Activated CD4-positive, alpha-beta T cell treated with anti-CD3 and anti-CD28 coated beads, Interleukin-2, amount 50 U/mL, for 48 hours (primary cell): Measurements from ENCODE around the gene SV2C.
A peak's percentile ranks its signal among the peaks of the same experiment; 100 is the strongest.
"Not testable (repeated sequence)": the region's sequence is repeated elsewhere in the genome, so short reads cannot be mapped to it uniquely, and the experiment has no call there.

Experiments
- DNase-seq, 2 experiments: peaks; one replicate each; pipeline ENCODE4 v3.0.0-alpha.2; 2020

SV2C gene

DNA sequence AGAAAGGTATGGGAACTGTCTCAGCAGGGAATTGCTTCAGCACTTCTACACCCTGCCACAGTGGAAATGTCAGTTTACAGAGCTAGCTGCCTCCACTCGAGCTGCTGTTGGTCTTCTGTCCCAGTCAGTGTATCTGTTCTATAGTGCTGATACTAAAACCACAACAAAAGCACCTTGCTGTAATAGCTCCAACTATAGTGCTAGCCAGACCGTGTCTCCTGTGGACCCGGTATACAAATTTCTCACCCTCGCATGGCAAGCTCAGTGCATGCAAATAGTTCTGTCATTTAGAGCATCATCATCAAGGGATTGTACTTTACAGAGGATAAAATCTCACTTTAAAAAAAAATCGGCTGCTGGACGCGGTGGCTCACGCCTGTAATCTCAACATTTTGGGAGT, 268.4 kb downstream of the SV2C start:
- no peak for DNase-seq

DNA sequence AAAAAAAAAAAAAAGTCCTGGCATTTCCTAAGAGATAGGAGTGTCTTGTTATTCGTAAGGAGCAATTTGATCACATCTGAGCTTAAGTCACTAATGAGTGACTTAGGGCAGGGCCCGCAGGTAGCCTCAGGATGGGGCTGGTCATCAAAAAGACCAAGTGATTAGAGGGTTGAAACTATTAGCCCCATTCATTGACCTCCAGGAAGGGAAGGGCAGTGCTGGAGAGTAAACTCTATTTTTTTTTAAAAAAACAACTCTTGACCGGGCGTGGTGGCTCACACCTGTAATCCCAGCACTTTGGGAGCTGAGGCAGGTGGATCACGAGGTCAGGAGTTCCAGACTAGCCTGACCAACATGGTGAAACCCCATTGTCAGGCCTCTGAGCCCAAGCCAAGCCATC, 273.7 kb downstream of the SV2C start:
- no peak for DNase-seq

DNA sequence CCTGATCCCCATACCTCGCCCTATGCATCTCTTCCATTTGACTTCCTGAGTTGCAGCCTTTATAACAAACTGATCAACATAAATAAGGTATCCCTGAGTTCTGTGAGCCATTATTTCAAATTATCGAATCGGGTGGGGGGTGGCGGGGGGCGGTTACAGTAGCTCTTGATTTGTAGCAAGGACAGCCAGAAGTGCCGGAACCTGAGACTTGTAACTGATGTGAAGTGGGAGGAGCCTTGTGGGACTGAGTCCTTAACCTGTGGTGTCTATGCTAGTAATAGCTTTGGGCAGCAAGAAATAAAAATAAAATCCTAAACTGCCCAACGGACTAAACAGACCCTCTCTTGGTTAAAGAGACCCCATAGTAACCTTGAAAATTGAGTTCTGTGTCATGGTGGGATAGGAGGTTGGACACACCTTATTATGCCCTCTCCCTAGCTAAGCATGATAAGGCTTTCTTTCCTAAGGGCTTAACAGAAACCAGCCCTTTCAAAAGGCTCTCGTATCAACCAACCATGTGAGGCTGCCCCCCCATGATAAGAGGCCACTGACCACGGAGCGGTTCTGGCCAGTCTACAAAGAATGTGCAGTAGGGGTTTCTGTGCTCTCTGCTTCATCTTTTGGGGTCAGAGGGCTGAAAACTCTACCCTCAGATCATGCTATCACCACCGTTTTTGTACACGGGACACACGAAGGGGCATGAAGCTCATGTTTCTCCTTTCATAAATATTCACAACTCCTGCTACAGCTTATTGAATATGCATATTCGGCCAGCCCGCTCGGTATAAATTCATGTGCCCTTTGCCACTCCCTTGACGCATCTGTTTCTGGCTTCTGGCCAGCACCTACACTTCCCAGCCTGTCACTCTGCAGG, 280.4 kb downstream of the SV2C start:
- DNase-seq = no peak

DNA sequence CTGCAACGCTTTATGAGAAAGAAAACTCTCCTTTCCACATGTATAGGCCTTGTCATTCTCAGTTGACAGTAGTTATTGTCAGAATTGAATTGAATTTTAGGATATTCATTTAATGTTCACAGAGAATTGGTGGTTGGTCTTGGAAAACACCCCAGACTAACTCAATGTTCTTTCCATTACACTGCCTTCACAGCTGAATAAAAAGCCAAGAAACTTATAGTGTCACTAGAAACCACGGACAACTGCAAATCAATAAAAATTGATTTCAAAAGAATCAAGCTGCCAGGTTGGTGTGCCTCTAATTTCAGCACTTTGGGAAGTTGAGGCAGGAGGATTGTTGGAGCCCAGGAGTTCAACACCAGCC, 281.0 kb downstream of the SV2C start:
- no peak for DNase-seq

DNA sequence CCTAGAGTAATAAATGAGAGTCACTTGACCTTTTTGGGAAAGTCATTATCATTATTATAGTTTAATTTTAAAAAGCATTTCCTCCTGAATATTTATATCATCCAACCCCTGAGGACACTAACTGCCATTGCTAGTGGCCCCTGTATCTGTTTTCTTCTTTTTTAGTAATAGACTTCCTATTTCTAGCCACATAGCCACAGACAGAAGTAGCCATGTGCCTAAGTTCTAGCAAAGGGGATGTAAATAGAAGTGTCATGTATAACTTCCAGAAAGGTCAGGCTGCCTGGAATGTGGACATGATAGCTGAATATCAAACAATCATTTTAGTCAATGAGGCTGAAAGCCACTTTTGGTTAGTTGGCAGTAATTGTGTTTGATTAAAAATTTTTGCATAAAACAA, 282.4 kb downstream of the SV2C start:
- DNase-seq = no peak

DNA sequence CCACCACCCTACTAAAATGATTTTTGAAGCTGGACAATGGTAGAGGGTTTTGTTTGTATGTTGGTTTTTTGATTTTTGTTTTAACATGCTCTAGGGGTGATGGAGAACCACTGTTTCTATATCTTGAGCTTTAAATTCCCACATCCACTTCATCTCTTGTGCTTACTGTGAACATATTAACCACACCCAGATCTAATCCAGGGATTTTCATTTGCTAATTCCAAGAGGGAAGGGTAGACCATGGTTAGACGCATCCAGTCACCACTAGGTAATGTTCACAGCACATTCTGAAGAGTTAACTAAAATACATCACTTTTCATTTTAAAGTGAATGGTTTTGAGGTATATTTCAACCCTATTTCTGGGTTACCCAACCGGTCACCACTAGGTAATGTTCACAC, 283.4 kb downstream of the SV2C start:
- DNase-seq = no peak

DNA sequence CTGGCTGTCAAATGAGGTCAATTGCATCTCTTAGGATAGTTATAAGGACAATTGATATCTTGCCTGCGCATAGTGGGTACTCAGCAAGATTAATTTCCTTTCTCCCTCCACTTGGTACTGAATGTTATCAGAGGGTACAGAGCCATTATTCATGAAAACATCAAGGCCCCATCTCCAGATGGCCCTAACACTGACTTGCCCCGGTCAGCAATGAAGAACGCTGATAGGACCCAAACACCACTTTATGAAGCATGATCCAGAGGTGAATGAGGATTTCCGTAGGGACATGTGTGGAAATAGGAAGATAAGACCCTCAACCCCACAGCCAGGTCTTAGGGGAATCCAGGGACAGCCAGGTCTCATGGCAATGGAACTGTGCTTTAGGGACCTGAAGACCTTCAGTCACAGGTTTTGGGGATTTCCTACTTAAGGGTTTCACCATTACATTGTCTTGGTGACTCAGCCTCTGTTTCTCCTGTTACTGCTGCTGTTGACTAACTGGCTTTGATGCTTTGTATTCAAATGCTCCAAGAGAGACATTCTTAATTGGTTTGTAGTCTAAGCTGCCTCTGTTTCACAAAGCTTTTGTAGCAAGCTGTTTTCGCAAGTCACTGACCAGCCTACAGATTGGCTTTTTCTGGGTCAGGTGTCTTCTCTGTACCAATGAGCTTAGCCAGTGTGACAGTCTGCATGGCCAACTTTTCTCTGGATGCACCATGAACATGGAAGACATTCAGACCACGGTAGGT, 284.6 kb downstream of the SV2C start:
- peak; percentile 14 to 19 for DNase-seq

DNA sequence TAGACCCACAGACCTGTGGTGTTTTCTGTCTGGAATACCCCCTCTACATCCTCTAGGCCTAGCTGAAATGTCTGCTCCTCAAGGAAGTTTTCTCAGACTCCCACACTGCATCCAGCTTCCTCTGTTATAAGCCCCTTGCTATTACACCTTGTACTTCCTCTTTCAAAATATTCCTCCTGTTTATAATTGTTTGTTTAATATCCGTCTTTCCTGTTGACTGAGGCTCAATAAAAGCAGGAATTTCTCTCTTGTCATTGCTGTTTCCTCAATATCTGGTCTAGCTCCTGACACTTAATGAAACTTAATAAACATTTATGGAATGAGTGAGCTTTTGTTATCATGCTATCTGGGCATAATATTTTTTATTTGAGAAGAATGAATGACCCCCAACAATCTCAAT, 285.8 kb downstream of the SV2C start:
- no peak for DNase-seq

DNA sequence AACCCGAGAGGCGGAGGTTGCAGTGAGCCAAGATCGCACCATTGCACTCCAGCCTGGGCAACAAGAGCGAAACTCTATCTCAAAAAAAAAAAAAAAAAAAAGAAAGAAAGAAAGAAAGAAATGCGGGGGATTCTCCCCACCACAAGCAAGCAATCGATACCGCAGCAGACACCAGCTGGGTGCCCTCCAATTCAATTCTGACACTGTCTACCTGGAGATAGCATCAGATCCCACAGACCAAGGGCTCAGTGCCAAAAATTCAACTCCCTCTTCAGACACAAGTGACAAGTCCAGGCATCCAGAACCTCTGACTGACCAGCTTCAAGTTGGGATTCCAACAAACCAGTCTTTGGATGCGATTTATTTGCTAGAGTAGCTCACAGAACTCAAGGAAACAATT, 286.5 kb downstream of the SV2C start:
- DNase-seq = not testable (repeated sequence)

DNA sequence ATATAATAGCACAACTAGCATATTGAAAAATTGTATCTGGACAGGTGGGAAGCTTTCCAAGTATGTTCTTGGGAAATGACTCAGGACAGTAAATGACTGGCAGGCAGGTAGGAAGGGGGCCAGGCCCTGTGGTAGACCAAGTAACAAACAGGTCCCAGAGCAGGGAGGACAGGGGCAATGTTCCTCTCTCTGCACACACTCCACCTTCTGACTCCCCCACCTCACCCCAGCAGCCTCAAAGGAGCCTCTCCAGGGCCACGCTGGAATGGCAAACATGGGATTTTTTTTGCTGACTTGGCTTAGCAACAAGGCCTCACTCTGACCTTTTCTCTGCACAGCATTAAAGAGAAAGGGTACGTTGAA, 288.8 kb downstream of the SV2C start:
- no peak for DNase-seq

DNA sequence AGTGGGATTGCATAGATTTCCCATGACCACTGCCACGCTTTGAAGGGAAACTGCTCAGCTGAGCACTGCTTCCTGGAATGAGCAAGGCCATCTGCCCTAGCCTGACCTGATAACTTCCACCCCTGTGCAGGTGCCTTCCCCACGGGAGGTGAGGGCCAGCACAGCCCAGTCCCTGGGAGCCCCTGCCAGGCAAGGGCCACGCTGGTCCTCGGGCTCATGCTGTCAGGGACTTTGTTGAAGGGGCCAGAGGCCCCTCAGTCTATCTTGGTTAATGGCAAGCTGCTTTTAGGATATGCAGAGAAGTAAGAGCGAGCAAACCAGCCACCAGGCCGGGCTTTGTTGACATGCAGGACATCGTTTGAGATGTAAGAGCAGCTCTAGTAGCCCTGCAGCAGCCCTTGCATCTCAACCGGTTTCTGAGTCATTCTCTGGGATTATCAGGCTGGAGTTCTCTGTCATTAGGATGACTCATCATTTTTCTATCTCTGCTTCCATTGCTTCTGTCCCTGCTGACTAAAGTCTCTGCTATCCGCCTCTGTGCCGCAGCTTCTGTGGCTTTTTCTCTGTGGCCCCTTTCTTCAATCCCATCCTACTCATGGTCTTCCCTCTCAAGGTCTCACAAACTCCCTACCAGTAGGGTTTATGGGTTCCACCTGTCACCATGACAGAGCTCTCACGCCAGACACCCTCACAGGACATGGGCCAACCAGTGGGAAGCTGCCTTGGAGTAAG, 289.3 kb downstream of the SV2C start:
- DNase-seq = no peak

DNA sequence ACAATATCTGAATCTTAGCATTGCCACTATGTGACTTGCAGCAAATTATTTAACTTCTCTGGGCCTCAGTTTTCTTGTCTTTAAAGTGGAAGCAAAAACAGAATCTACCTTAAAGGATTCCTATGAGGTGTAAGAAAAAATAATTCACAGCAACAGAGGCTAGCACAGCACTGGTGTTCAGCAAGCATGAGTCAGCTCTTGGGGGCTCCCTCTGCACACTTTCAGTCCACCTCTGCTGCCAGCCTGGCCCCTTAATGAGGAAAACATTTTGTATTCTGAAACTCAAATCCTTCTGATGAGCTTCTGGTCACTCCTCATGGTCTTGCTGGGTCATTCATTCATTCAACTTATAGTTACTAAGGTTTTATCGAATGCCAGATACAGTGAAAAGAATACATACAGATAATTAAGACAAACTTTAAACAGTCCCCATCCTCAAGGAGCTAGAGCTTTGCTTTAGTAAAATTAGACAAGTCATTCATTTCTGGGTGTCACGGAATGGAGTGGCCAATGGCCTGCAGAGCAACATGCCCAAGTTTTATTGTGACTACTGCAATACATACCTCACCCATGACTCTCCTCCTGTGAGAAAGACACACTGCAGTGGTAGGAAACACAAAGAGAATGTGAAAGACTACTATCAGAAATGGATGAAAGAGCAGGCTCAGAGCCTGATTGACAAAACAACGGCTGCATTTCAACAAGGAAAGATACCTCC, 293.1 kb downstream of the SV2C start:
- no peak for DNase-seq

DNA sequence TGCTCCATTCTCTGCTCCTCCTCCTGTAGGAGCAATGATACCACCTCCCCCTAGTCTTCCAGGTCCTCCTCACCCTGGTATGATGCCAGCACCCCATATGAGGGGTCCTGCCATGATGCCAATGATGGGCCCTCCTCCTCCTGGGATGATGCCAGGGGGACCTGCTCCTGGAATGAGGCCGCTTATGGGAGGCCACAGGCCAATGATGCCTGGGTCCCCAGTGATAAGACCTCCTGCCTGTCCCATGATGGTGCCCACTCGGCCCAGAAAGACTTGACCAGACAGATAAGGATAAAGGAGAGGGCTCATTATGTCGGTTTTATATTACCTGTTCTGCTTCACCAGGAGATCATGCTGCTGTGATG, 293.7 kb downstream of the SV2C start:
- no peak for DNase-seq

DNA sequence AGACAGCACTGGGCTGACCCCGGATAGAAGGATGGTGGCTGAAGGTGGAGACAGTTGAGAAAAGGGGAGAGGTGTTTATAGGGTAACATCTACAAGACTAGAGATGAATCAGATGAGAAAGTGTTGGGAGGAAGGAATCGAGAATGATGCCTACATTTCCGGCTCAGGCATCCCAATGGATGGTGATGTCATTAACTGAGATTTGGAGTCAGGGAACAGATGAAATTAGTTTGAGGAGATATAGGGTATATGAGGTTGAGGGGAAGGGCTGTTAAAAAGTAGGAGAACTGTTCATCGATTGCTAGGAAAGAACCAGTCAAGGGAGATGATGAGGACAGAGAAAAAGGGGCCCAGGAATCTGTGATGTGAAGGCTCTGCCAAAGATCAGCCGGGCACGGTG, 295.2 kb downstream of the SV2C start:
- no peak for DNase-seq

DNA sequence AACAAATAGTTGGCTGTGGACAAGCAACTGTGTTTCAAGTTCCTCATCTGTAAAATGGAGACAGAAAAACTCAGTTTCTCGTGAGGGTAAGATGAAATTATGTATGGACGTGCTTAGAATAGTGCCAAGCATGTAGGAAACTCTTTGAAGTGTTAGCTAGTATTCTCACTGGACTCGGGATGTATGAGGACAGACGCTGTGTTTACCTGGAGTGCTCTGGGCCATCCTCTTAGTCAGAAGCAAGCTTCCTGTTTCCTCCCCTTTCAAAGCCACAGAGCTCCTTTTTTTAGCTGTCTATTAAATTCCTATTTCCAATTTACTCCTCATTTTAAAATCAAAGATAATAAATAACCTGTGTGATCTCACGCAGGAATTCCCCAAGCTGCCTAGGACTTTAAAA, 296.1 kb downstream of the SV2C start:
- no peak for DNase-seq

DNA sequence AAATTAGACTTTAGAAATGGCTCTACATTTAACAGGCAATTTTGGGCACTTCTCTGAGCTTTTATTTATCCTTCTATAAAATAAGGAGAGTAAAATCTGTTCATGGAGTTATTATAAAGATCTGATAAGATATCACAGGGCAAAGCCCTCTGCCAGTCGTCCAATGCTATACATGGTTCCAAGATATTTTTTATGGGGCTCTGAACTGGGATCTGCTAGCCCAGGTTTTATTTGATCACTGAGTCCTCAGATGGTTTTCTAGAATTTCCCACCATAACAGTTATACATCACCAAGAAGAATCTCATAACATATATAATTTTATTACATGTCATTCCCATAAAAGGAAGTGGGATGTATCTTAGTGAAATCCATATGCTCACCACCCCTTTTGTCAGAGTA, 296.7 kb downstream of the SV2C start:
- DNase-seq = no peak

DNA sequence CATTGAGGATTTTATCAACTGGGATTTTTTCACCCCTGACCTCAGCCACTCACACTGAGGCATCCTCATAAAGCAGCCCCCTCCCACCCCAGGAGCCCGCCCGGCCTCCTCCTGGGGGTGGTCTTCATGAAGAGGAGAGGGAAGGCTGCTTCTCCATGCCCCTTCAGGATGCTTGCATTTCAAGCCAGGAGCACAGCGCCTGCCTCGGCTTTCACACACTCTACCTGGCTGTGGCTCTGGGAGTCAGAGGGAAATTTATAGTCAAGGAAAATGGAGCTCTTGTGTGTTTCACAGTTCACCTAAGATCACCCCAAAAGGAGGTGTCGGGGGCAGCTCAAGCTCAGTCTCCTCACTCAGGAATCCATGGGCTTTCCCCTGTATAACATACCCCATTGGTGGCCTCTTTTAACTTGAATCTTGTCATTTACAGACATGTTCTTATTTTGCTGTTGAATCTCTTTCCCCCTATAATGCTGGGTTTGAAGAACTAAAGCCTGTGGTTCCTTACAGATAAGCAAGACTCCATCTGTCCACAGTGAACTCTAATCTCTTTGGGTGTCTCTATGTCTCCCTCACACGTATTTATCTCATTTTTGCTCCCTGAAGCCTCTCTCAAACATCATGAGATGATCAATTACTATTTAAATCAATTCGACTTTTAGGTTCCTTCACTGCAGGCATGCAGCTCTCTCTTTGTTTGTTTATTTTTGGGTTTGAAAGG, 297.3 kb downstream of the SV2C start:
- no peak for DNase-seq

DNA sequence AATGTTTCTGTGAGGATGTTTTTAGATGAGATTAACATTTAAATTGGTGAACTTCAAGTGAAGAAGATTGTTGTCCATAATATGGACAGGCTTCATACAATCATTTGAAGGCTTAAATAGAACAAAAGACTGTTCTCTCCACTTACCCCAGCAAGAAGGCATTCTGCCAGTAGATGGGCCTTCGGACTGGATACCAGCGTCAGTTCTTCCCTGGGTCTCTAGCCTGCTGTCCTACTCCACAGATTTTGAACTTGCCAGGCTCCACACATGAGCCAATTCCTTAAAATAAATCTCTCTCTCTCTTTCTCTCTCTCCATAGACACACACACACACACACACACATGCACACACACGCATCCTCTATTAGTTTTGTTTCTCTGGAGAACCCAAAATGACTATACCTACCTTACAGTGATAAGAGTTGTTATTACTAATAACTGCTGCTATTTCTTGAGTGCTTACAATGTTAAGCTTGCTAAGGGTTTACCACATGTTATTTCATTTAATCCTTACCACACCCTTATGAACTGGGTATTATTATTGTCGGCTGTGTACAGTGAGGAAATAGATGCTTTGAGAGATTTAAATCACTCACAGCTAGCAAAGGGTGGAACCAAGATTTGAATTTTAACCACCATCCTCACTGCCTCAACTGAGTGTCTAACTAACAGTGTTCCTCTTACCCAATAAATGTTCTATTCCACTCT, 300.1 kb downstream of the SV2C start:
- no peak for DNase-seq

DNA sequence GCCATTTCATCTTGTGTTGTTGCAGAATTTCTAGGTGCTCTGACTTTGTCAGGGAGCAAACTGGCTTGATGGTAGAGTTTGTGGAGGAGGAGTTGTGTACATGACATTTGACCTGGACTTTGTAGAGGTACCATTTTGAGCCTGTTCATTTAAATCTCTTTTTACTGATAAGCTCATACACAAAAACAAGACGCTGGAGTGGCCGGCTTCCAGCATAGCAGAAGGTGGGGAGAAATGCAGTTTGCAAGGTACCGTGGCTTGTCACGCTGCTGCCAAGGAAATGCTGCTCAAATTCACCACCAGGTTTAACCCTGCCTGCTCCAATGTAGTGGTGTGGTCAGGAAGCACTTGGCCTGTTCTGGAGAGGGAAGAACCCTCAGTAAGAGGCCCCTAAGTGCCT, 301.0 kb downstream of the SV2C start:
- DNase-seq = no peak

DNA sequence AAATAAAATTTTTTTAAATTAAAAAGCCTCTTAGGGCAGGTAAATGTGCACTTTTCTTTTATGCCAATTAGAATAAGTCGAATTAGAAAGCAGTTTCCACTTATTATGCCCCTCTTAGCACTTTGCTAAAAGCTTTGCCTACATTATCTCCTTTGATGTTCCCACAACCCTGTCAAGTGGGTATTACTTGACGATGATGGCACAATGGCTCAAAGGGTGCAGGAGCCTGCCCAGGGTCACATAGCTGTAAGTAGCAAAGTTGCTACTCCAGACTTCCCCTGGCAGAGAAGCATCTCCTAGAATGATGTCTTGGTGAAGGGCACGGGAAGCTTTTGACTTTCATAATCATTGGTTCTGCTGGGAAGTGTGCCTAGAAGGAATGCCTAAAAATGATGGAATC, 301.5 kb downstream of the SV2C start:
- no peak for DNase-seq

DNA sequence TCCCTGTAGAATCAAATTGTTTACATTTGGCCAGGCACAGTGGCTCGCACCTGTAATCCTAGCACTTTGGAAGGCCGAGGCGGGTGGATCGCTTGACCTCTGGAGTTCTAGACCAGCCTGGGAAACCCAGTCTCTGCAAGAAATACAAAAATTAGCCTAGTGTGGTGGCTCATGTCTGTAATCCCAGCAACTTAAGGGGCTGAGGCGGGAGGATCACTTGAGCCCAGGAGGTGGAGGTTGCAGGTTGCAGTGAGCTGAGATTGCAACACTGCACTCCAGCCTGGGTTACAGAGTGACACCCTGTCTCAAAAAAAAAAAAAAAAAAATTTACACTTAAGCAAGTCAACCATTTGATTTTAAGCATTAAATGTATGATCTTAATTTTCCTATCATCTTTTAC, 302.4 kb downstream of the SV2C start:
- no peak for DNase-seq

DNA sequence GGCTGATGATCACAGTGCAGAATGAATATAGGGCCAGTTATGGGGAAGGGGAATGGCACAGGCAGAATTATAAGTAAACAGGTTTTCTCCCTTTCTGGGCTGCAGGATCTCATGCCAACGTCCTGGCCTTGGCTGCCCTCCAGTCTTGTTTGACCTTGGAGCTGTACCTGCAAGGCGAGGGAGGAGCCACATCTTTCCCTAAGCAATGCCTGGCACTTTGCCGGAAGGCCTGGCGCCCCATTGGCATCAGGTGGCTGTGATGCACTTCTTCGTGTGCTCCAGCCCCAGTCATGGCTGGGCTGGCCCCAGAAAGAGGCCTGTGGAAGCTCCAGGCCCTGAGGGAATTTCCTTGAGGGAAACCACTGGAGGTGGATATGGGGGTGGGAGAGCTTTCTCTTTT, 303.2 kb downstream of the SV2C start:
- DNase-seq = no peak
